OCI-LY1 (cell line): Measurements from ENCODE around the gene EIF3CL.
"Not testable (repeated sequence)": the region's sequence is repeated elsewhere in the genome, so short reads cannot be mapped to it uniquely, and the experiment has no call there.

Experiments used
- EZH2 ChIP-seq: fragments of 200-600 bp; sonication (generic), shearing (Covaris generic); IDR thresholded peaks from 2 replicates; pipeline ENCODE4 v1.8.0; 2017; ENCODE audit warnings: borderline replicate concordance, mixed run types, mild to moderate bottlenecking, antibody characterized with exemption, low read length, moderate library complexity, mixed read lengths
- TF ChIP-seq, protein P1 (sequence below): fragments of 200-600 bp; sonication (generic), shearing (Covaris generic); IDR thresholded peaks from 2 replicates; pipeline ENCODE4 v1.5.1; 2017; ENCODE audit warnings: mild to moderate bottlenecking, antibody characterized with exemption, low read length, moderate library complexity, mixed read lengths

GRCh38 chr16:28330232-28330631 is 73.4 kb downstream of the EIF3CL start:
- TF ChIP-seq, protein P1, sequence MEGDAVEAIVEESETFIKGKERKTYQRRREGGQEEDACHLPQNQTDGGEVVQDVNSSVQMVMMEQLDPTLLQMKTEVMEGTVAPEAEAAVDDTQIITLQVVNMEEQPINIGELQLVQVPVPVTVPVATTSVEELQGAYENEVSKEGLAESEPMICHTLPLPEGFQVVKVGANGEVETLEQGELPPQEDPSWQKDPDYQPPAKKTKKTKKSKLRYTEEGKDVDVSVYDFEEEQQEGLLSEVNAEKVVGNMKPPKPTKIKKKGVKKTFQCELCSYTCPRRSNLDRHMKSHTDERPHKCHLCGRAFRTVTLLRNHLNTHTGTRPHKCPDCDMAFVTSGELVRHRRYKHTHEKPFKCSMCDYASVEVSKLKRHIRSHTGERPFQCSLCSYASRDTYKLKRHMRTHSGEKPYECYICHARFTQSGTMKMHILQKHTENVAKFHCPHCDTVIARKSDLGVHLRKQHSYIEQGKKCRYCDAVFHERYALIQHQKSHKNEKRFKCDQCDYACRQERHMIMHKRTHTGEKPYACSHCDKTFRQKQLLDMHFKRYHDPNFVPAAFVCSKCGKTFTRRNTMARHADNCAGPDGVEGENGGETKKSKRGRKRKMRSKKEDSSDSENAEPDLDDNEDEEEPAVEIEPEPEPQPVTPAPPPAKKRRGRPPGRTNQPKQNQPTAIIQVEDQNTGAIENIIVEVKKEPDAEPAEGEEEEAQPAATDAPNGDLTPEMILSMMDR, result not testable (repeated sequence)
- not testable (repeated sequence) for TF ChIP-seq EZH2
